ENCODE results near the gene ADGRG6.

- no peak for TF ChIP-seq CTCF (IDR thresholded peaks at IDR 0.05 in 8 of 11, conservative IDR thresholded peaks at IDR 0.05 in 3 of 11)
- TF ChIP-seq POLR2A (IDR thresholded peaks at IDR 0.05): no peak
- TF ChIP-seq POLR2AphosphoS5 (IDR thresholded peaks at IDR 0.05): no peak
Observed at GRCh38 chr6:142414462-142415250, 112.8 kb downstream of the ADGRG6 start.
